CD4-positive, alpha-beta memory T cell (primary cell): ENCODE results near the gene DDIAS. TPM values are rescaled to one million over a fixed set of nuclear protein-coding genes. Genes with fewer than 3 reads are reported as not detected.
"Not testable (repeated sequence)": the region's sequence is repeated elsewhere in the genome, so short reads cannot be mapped to it uniquely, and the experiment has no call there.

ENCODE experiments used
- CTCF ChIA-PET: fragments of 350-600 bp; sonication (Branson Sonifier 250); formaldehyde crosslinking; loops from one replicate; lab custom pipeline; 2021; ENCODE audit warnings: inconsistent platforms; ENCODE audit not compliant: partially characterized antibody; lab: Charles Lee
- POLR2A ChIA-PET: fragments of 350-600 bp; sonication (Branson Sonifier 250); formaldehyde crosslinking; loops from one replicate; lab custom pipeline; 2021; ENCODE audit not compliant: partially characterized antibody; lab: Charles Lee
- DNase-seq, 5 donors: peaks; one replicate each; pipeline versions ENCODE4 v3.0.0 to v3.0.0-alpha.2; 2020 to 2022; ENCODE audit warnings: mixed read lengths in 1 of 5
- H3K27ac ChIP-seq: one replicate; pipeline ENCODE4 v1.7.0; 2013; ENCODE audit warnings: low read depth, low read length
- H3K27me3 ChIP-seq: 2 replicates; pipeline ENCODE4 v1.7.0; 2013; ENCODE audit warnings: mild to moderate bottlenecking, low read length, moderate library complexity; ENCODE audit not compliant: insufficient read depth
- H3K36me3 ChIP-seq: 2 replicates; pipeline ENCODE4 v1.7.0; 2013; ENCODE audit warnings: mild to moderate bottlenecking, low read length, moderate library complexity; ENCODE audit not compliant: insufficient read depth
- H3K4me1 ChIP-seq: 2 replicates; pipeline ENCODE4 v1.7.0; 2013; ENCODE audit warnings: mild to moderate bottlenecking, low read length, moderate library complexity; ENCODE audit not compliant: insufficient read depth
- H3K4me3 ChIP-seq, 2 donors: one replicate each; pipeline ENCODE4 v1.7.0; 2013; ENCODE audit warnings: low read length in 2 of 2, mild to moderate bottlenecking in 1 of 2
- H3K9me3 ChIP-seq, 2 donors: one replicate each; pipeline ENCODE4 v1.7.0; 2013; ENCODE audit warnings: low read length in 2 of 2, control low read depth in 1 of 2; ENCODE audit not compliant: control insufficient read depth in 1 of 2
- H3K27ac Mint-ChIP-seq, 7 donors: one replicate each; pipeline ENCODE4 v1.8.0; 2020 to 2021; ENCODE audit warnings: mixed read lengths in 7 of 7, mild to moderate bottlenecking in 6 of 7, inconsistent platforms in 3 of 7, moderate library complexity in 3 of 7
- H3K27me3 Mint-ChIP-seq, 2 donors: one replicate each; pipeline ENCODE4 v1.8.0; 2020 to 2021; ENCODE audit warnings: mixed read lengths in 2 of 2
- H3K36me3 Mint-ChIP-seq, 2 donors: one replicate each; pipeline ENCODE4 v1.8.0; 2020 to 2021; ENCODE audit warnings: mixed read lengths in 2 of 2, inconsistent platforms in 1 of 2, mild to moderate bottlenecking in 1 of 2
- H3K4me1 Mint-ChIP-seq, 4 donors: one replicate each; pipeline ENCODE4 v1.8.0; 2020 to 2021; ENCODE audit warnings: mixed read lengths in 4 of 4, mild to moderate bottlenecking in 1 of 4
- H3K4me3 Mint-ChIP-seq, 8 donors: one replicate each; pipeline ENCODE4 v1.8.0; 2020 to 2021; ENCODE audit warnings: mixed read lengths in 8 of 8, mild to moderate bottlenecking in 7 of 8, moderate library complexity in 6 of 8, inconsistent platforms in 3 of 8
- H3K9me3 Mint-ChIP-seq, 8 donors: one replicate each; pipeline ENCODE4 v1.8.0; 2020 to 2021; ENCODE audit warnings: mixed read lengths in 8 of 8, mild to moderate bottlenecking in 5 of 8, inconsistent platforms in 3 of 8, moderate library complexity in 1 of 8
- intact Hi-C: fragments of 100-400 bp; cut with micrococcal nuclease; formaldehyde crosslinking; loops from one replicate; pipeline ENCODE4 v1.15.1; 2023
- polyA plus RNA-seq, 2 donors: library from polyadenylated mRNA; unstranded; fragments of 300-500 nt; fragmentation: Illumina TruSeq; gene quantifications; one replicate each; pipeline ENCODE4 v1.2.3, GENCODE V29; 2021
- total RNA-seq, 2 experiments: library from RNA; stranded (reverse); gene quantifications; one replicate each; pipeline ENCODE4 v1.2.3, GENCODE V29; 2021

The DDIAS gene
- total and polyA plus RNA-seq, 4 experiments from 2014 or later, result 0.67 to 2.4 (median 0.86) TPM; not detected in 1

GRCh38 chr11:82919786-82920185 is 18.2 kb downstream of the DDIAS start:
- H3K4me1 Mint-ChIP-seq, result peaks cover 30 to 46% (median 40%) of the 10 kb centered on the region in 4 donors
- H3K9me3 Mint-ChIP-seq, H3K27me3 ChIP-seq, DNase-seq, H3K9me3 ChIP-seq, H3K4me3 ChIP-seq, H3K27me3 Mint-ChIP-seq, H3K36me3 ChIP-seq, H3K36me3 Mint-ChIP-seq, intact Hi-C loops: not testable (repeated sequence)
- peak overlapping the region; percentile 71 to 91 (median 82) for H3K4me3 Mint-ChIP-seq
- POLR2A ChIA-PET, result interaction anchor here (0.6 to 4.5 kb wide), 10 partner anchors 8 to 366 kb away, joined by 3 to 27 read pairs (median 4); partner anchors contain the start of genes CCDC90B, DDIAS, PCF11 and PRCP
- Histone ChIP-seq H3K4me1 (peaks cover 27% of the 10 kb centered on the region), H3K27ac (peak overlapping the region; percentile 11)
- CTCF ChIA-PET, result interaction anchor here (1.2 to 1.9 kb wide), 7 partner anchors 9 to 330 kb away, joined by 3 to 7 read pairs (median 4); partner anchors contain the start of gene RAB30
- peak overlapping the region; percentile 77 to 98 (median 95) for H3K27ac Mint-ChIP-seq

DNA sequence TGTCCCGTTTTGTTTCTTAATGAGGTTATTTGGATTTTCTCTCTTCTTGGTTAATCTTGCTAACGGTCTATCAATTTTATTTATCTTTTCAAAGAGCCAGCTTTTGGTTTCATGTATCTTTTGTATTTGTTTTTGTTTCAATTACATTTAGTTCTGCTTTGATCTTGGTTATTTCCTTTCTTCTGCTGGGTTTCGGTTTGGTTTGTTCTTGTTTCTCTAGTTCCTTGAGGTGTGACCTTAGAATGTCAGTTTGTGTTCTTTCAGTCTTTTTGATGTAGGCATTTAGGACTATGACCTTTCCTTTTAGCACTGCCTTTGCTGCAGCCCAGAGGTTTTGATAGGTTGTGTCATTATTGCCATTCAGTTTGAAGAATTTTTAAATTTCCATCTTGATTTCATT is 18.7 kb downstream of the DDIAS start:
- H3K36me3 ChIP-seq, H3K27me3 ChIP-seq, H3K9me3 ChIP-seq, H3K4me3 ChIP-seq, H3K36me3 Mint-ChIP-seq, H3K9me3 Mint-ChIP-seq, H3K27me3 Mint-ChIP-seq, intact Hi-C loops: not testable (repeated sequence)
- H3K27ac ChIP-seq, result peak overlapping the region; percentile 11
- ChIA-PET CTCF (interaction anchor here (1.2 to 1.9 kb wide), 8 partner anchors 10 to 165 kb away, joined by 3 to 7 read pairs (median 4); partner anchors contain the start of gene RAB30), POLR2A (interaction anchor here (0.6 to 4.5 kb wide), 10 partner anchors 8 to 366 kb away, joined by 3 to 27 read pairs (median 4); partner anchors contain the start of genes CCDC90B, DDIAS, PCF11 and PRCP)
- H3K4me1 ChIP-seq, result peaks cover 27% of the 10 kb centered on the region
- Mint-ChIP-seq H3K27ac (peak overlapping the region; percentile 77 to 98 (median 95)), H3K4me1 (peaks cover 30 to 46% (median 40%) of the 10 kb centered on the region in 4 donors), H3K4me3 (peak overlapping the region; percentile 71 to 91 (median 82))
- DNase-seq, result peak in 4 of 5 donors; percentile 44 to 59 (median 50)

DNA sequence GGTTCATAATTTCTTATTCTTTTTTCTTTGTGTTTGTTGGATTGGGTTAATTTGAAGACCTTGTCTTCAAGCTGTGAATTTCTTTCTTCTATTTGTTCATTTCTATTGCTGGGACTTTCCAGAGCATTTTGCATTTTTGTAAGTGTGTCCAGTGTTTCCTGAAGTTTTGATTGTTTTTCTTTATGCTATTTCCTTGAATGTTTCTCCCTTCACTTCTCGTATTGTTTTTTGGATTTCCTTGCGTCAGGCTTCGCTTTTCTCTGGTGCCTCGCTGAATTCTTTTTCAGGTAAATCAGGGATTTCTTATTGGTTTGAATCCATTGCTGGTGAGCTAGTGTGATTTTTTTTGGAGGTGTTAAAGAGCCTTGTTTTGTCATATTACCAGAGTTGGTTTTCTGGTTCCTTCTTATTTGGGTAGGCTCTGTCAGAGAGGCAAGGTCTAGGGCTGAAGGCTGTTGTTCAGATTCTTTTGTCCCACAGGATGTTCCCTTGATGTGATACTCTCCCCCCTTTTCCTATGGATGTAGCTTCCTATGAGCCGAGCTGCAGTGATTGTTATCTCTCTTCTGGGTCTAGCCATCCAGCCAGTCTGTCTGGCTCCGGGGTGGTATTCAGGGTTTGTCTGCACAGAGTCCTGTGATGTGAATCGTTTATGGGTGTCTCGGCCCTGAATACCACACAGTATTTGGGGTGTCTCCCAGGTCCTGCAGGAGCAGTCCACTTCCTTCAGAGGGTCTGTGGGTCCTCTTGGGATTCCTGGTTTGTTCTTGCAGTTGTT is 21.0 kb downstream of the DDIAS start:
- H3K9me3 ChIP-seq, H3K36me3 ChIP-seq, H3K27ac ChIP-seq, H3K27me3 ChIP-seq, H3K36me3 Mint-ChIP-seq, H3K9me3 Mint-ChIP-seq, H3K27me3 Mint-ChIP-seq, intact Hi-C loops, H3K4me3 ChIP-seq, DNase-seq: not testable (repeated sequence)
- peak overlapping the region in 1 of 8 donors; percentile 49 for H3K4me3 Mint-ChIP-seq
- peaks cover 35 to 53% (median 46%) of the 10 kb centered on the region in 4 donors for H3K4me1 Mint-ChIP-seq
- ChIA-PET POLR2A (interaction anchor here (1.1 to 4.5 kb wide), 2 partner anchors 22 to 235 kb away, joined by 4 to 22 read pairs; partner anchors contain the start of genes PCF11 and PRCP), CTCF (interaction anchor here (1.2 kb wide), 1 partner anchor 42 kb away, joined by 3 read pairs; no protein-coding TSS in a partner anchor)
- H3K4me1 ChIP-seq, result peaks cover 29% of the 10 kb centered on the region
- peak overlapping the region in 4 of 7 donors; percentile 45 to 66 (median 59) for H3K27ac Mint-ChIP-seq

DNA sequence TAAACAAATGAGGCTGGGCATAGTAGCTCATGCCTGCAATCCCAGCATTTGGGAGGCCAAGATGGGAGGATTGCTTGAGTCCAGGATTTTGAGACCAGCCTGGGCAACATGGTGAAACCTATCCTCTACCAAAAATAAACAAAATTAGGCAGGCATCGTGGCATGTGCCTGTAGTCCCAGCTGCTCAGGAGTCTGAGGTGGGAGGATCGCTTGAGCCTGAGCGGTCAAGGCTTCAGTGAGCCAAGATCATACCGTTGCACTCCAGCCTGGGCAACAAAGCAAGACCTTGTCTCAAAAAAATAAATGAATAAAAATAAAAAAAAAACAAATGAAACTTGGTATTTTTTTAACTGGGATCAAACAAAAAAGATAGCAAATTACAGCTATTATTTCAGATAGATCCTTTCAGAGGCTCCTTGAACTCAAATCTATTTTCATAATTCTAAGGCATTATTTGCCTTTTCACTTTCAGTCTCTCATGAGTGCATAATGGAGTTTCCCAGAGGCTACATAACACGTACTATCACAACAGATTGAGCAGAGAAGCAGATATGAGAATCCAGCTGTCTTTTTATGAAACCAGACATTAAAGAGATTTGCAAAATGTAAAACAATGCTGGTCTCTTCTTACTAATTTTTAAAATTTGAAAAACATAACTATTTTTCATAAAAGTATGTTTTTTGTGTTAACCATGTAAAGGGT is 23.1 kb downstream of the DDIAS start:
- peaks cover 0 to 5% (median under 1%) of the 10 kb centered on the region in 8 donors for H3K9me3 Mint-ChIP-seq

GRCh38 chr11:82927264-82927880 is 25.8 kb downstream of the DDIAS start:
- CTCF ChIA-PET, result interaction anchor here (0.7 to 3.8 kb wide), 8 partner anchors 14 to 34 kb away, joined by 3 to 22 read pairs (median 6); partner anchors contain the start of gene DDIAS
- no peaks in the 10 kb centered on the region for H3K27me3 Mint-ChIP-seq
- Histone ChIP-seq H3K9me3 (no peaks in the 10 kb centered on the region), H3K27me3 (no peaks in the 10 kb centered on the region), H3K36me3 (no peaks in the 10 kb centered on the region), H3K27ac (no peak overlapping the region), H3K4me3 (no peak overlapping the region), H3K4me1 (peaks cover 8% of the 10 kb centered on the region)
- POLR2A ChIA-PET, result interaction anchor here (0.6 to 2.6 kb wide), 6 partner anchors 20 to 237 kb away, joined by 3 to 19 read pairs (median 4); partner anchors contain the start of gene RAB30
- peak overlapping the region in 2 of 7 donors; percentile 2 to 57 for H3K27ac Mint-ChIP-seq
- H3K4me3 Mint-ChIP-seq, result no peak overlapping the region
- H3K9me3 Mint-ChIP-seq, result no peaks in the 10 kb centered on the region
- H3K36me3 Mint-ChIP-seq, result no peaks in the 10 kb centered on the region
- intact Hi-C loops, result loop anchor here (1.0 to 2.0 kb wide), 7 partner anchors 21 to 143 kb away; partner anchors contain the start of gene RAB30
- H3K4me1 Mint-ChIP-seq, result peaks cover 16 to 22% (median 18%) of the 10 kb centered on the region in 4 donors
- DNase-seq, result peak; percentile 50 to 71 (median 65)

More for the DNA sequence above, 23.1 kb downstream of the DDIAS start:
- intact Hi-C loops, result no loop called here
- Mint-ChIP-seq H3K27me3 (no peaks in the 10 kb centered on the region), H3K27ac (no peak overlapping the region), H3K4me1 (peaks cover 30 to 41% (median 36%) of the 10 kb centered on the region in 4 donors), H3K4me3 (no peak overlapping the region), H3K36me3 (no peaks in the 10 kb centered on the region)
- no peaks in the 10 kb centered on the region for H3K27me3 ChIP-seq
- POLR2A ChIA-PET, result interaction anchor here (0.6 to 2.2 kb wide), 5 partner anchors 23 to 232 kb away, joined by 3 to 11 read pairs (median 4); partner anchors contain the start of genes DDIAS and PCF11
- CTCF ChIA-PET, result interaction anchor here (0.8 to 3.8 kb wide), 10 partner anchors 8 to 270 kb away, joined by 3 to 22 read pairs (median 5); partner anchors contain the start of gene DDIAS
- no peak overlapping the region for H3K27ac ChIP-seq
- no peak for DNase-seq
- H3K4me3 ChIP-seq, result no peak overlapping the region
- no peaks in the 10 kb centered on the region for H3K9me3 ChIP-seq
- H3K36me3 ChIP-seq, result no peaks in the 10 kb centered on the region
- peaks cover 22% of the 10 kb centered on the region for H3K4me1 ChIP-seq

GRCh38 chr11:82929121-82929520 is 27.6 kb downstream of the DDIAS start:
- no peaks in the 10 kb centered on the region for H3K36me3 Mint-ChIP-seq
- POLR2A ChIA-PET, result interaction anchor here (1.0 to 4.0 kb wide), 3 partner anchors 28 to 43 kb away, joined by 4 to 22 read pairs (median 13); no protein-coding TSS in a partner anchor
- Histone ChIP-seq H3K27ac (no peak overlapping the region), H3K4me1 (peaks cover 15% of the 10 kb centered on the region), H3K4me3 (no peak overlapping the region), H3K36me3 (no peaks in the 10 kb centered on the region), H3K27me3 (no peaks in the 10 kb centered on the region), H3K9me3 (no peaks in the 10 kb centered on the region)
- no peaks in the 10 kb centered on the region for H3K27me3 Mint-ChIP-seq
- intact Hi-C loops, result no loop called here
- H3K9me3 Mint-ChIP-seq, result no peaks in the 10 kb centered on the region
- CTCF ChIA-PET, result interaction anchor here (1.1 to 2.2 kb wide), 7 partner anchors 13 to 322 kb away, joined by 3 to 8 read pairs (median 5); partner anchors contain the start of genes DDIAS and PRCP
- H3K4me3 Mint-ChIP-seq, result no peak overlapping the region
- DNase-seq, result no peak
- H3K27ac Mint-ChIP-seq, result no peak overlapping the region
- peaks cover 15 to 26% (median 20%) of the 10 kb centered on the region in 4 donors for H3K4me1 Mint-ChIP-seq
